Measurements from ENCODE around the gene MGAT4A. TPM values are rescaled to one million over a fixed set of nuclear protein-coding genes. Genes with fewer than 3 reads are reported as not detected.

Gene MGAT4A
- total and polyA plus RNA-seq, 7 donors: 9.5 to 28.2 (median 21.6) TPM

DNA sequence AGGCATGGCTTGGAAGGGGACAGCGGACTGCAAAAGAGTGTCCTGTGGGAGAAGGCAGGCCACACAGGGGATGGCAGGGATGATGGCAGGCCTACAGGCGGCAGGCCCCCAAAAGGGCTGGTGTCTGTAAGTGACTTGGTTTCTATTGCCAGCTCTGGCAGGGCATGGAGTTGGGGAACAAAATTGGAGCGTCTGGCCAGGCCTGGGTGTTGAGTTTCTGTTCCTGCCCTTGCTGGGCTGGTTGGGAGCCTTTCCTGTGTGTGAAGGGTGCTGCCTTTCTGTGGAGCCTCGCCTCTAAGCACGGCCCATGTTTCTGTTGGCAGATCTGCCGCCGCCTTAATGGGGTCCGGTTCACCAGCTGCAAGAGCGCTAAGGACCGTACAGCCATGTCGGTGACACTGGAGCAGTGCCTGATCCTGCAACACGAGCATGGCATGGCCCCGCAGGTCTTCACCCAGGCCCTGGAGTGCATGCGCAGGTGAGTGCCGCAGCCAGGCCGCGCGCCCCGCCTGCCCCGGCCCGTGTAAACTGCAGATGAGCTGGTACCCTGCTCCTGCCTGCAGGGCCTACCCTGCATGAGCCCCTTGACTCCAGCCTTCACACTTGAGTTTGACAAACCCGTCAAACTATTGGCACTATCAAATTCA, 154.1 kb downstream of the MGAT4A start:
- TF ChIP-seq POLR2AphosphoS5 (IDR thresholded peaks at IDR 0.05) (no peak), EP300 (IDR thresholded peaks at IDR 0.05) (no peak), CTCF (IDR thresholded peaks at IDR 0.05) (no peak), POLR2A (IDR thresholded peaks at IDR 0.05) (no peak)
- H3K27ac ChIP-seq: no peak overlapping the region
- peaks cover 7 to 90% (median 36%) of the 10 kb centered on the region in 4 donors for H3K36me3 ChIP-seq
- intact Hi-C loops (cut with DNase I): no loop called here
- 95% methylated on average over 22 of the region's 22 CpGs for WGBS, 2 donors
- no peaks in the 10 kb centered on the region for H3K4me1 ChIP-seq
- no peaks in the 10 kb centered on the region for H3K9me3 ChIP-seq
- DNase-seq: no peak
- no peak overlapping the region for H3K4me3 ChIP-seq
- H3K27me3 ChIP-seq: no peaks in the 10 kb centered on the region

- Histone ChIP-seq H3K36me3 (peaks cover 19 to 97% (median 52%) of the 10 kb centered on the region in 4 donors), H3K27ac (no peak overlapping the region), H3K27me3 (no peaks in the 10 kb centered on the region), H3K4me1 (no peaks in the 10 kb centered on the region), H3K4me3 (no peak overlapping the region), H3K9me3 (no peaks in the 10 kb centered on the region)
- no peak for TF ChIP-seq CTCF (IDR thresholded peaks at IDR 0.05)
- TF ChIP-seq POLR2A (IDR thresholded peaks at IDR 0.05): no peak
- TF ChIP-seq EP300 (IDR thresholded peaks at IDR 0.05): no peak
- no peak for TF ChIP-seq POLR2AphosphoS5 (IDR thresholded peaks at IDR 0.05)
- intact Hi-C loops (cut with DNase I): no loop called here
- no peak for DNase-seq
- WGBS, 2 donors: 93% methylated on average over 13 of the region's 13 CpGs
Observed at GRCh38 chr2:98573426-98573825, 157.5 kb downstream of the MGAT4A start.

- DNase-seq: no peak
- intact Hi-C loops (cut with DNase I): no loop called here
- H3K4me1 ChIP-seq: no peaks in the 10 kb centered on the region
- no peak for TF ChIP-seq POLR2A (IDR thresholded peaks at IDR 0.05)
- TF ChIP-seq EP300 (IDR thresholded peaks at IDR 0.05): no peak
- no peak for TF ChIP-seq CTCF (IDR thresholded peaks at IDR 0.05)
- no peak for TF ChIP-seq POLR2AphosphoS5 (IDR thresholded peaks at IDR 0.05)
- 92 to 94% methylated on average over 15 of the region's 15 CpGs for WGBS, 2 donors
- no peaks in the 10 kb centered on the region for H3K27me3 ChIP-seq
- H3K4me3 ChIP-seq: no peak overlapping the region
- H3K27ac ChIP-seq: no peak overlapping the region
- H3K36me3 ChIP-seq: peaks cover 26 to 97% (median 53%) of the 10 kb centered on the region in 4 donors
- H3K9me3 ChIP-seq: no peaks in the 10 kb centered on the region
Observed at GRCh38 chr2:98572676-98573075, 158.3 kb downstream of the MGAT4A start.

- Histone ChIP-seq H3K27ac (no peak overlapping the region), H3K9me3 (no peaks in the 10 kb centered on the region), H3K4me1 (no peaks in the 10 kb centered on the region), H3K4me3 (no peak overlapping the region), H3K27me3 (no peaks in the 10 kb centered on the region), H3K36me3 (peaks cover 26 to 97% (median 51%) of the 10 kb centered on the region in 4 donors)
- TF ChIP-seq CTCF (IDR thresholded peaks at IDR 0.05): no peak
- intact Hi-C loops (cut with DNase I): no loop called here
- no peak for DNase-seq
- WGBS, 2 donors: 87 to 88% methylated on average over 5 of the region's 5 CpGs
Observed at GRCh38 chr2:98572211-98572610, 158.7 kb downstream of the MGAT4A start.

DNA sequence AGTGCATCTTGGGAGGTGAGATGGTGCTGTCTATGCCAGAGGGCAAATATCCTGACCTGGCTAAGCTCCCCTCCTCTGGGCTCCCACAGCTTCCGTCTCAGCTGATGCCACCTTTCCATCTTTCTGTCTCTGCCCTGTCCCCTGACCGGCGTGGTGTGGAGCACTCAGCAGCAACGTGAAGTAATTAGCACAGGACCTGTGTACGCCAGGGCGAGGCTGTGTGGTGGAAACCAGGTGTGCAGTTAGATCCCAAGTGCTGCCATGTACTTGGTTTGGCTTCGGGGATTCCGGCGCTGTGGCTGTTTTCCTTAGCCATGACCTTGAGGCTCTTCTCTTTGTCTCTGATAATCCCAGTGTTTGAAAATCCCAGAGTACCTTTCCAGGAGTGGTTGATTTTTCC, 159.1 kb downstream of the MGAT4A start:
- intact Hi-C loops (cut with DNase I): no loop called here
- no peak overlapping the region for H3K4me3 ChIP-seq

More for the DNA sequence above, 159.1 kb downstream of the MGAT4A start:
- Histone ChIP-seq H3K36me3 (peaks cover 26 to 97% (median 50%) of the 10 kb centered on the region in 4 donors), H3K27me3 (no peaks in the 10 kb centered on the region), H3K27ac (no peak overlapping the region), H3K9me3 (no peaks in the 10 kb centered on the region), H3K4me1 (no peaks in the 10 kb centered on the region)
- DNase-seq: no peak
- no peak for TF ChIP-seq CTCF (IDR thresholded peaks at IDR 0.05)
- WGBS, 2 donors: 88 to 94% methylated on average over 9 of the region's 9 CpGs

Measured in sigmoid colon (tissue), 7 donors.